T47D (cell line): Measurements from ENCODE around the gene MSX1.

Source experiments
- DNase-seq, 2 experiments: peaks; one replicate each; pipeline versions ENCODE4 v3.0.0 to v3.0.0-alpha.2; 2011 to 2012; ENCODE audit warnings: low read depth in 1 of 2, low spot score in 1 of 2
- JUND ChIP-seq: IDR thresholded peaks from 2 replicates; pipeline ENCODE4 v1.6.1; 2012; ENCODE audit warnings: low read depth
- in situ Hi-C: cut with HindIII; loops from 2 replicates; pipeline ENCODE4 v1.10.0; 2016; ENCODE audit warnings: low sequenced_read_pairs, low pct_unique_long_range_greater_than_20kb

The MSX1 gene

DNA sequence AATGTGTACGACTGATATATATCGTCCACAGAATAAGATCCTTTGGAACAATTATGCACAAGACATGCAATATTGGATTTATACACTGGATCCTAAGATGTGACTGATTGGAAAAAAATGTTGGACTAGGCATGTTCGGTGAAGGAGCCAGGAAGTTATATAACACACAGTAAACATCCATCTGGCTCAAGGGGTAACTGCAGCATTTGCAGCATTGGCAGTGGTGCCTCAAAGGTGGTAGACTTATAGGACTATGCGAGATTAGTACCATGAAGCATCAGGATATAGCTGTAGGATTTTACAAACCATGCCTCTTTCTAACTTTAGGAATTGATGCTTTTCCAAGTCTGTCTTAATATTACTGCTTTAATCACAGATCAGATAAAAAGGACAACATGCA lies 34.3 kb downstream of the MSX1 start:
- in situ Hi-C loops, result no loop called here
- no peak for DNase-seq

DNA sequence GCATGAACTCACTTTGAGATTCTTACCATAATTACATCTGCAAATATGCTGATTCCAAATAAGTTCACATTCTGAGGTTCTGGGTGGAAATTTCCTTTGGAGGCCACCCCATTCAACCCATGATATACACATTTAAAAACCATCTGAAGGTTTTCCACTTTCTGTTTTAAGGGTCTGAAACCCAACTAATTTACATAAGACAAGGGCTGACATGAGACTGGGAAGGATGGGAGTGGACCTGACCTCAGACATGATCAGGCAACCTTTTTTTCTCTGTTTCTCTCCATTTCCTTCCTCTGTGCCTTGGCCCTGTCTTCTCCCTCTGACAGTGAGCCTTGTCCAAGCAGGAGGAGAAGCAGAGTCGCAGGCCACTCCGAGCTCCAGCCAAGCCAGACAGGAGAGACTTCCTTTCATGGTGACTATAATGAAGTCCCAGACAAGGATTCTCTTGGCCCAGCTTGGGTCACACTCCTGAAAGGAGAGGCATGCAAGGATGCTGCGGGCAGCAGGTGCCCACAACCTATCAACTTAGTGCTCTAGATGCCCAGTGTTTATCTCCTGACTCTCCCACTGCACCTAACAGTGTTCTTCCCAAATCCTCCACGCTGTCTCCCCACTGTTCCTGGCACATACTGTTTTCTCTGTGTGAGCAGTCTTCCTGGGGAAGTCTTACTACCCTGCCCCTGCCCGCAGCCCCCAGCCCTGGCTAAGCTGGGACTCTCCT lies 39.9 kb downstream of the MSX1 start:
- DNase-seq, result no peak
- in situ Hi-C loops, result no loop called here
- TF ChIP-seq JUND, result no peak

More for the DNA sequence above, 34.3 kb downstream of the MSX1 start:
- TF ChIP-seq JUND, result no peak

DNA sequence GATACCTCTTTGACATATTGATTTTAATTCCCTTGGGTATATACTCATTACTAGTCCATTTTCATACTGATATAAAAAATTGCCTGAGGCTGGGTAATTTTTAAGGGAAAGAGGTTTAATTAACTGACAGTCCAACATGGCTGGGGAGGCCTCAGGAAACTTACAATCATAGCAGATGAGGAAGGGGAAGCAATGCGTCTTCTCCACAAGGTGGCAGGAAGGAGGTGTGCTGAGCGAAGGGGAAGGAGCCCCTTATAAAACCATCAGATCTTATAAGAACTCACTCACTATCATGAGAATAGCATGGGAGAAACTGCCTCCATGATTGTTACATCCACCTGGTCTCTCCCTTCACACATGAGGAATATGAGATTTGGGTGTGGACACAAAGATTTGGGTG lies 42.4 kb downstream of the MSX1 start:
- in situ Hi-C loops, result no loop called here

DNA sequence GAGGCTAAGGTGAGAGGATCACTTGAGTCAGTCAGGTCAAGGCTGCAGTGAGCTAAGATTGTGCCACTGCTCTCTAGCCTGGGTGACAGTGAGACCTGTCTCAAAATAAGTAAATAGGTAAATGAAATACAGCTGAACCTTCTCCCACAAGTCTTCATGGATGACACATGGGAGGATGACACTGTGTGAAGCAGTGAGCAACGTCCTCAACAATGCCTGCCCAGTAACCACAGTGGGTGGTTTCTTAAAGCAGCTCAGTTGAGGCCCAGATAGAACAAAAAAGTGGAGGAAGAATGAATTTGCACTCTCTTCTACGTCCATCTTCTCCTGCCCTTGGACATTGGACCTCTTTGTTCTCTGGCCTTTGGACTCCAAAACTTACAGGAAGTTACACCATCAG lies 52.7 kb downstream of the MSX1 start:
- in situ Hi-C loops, result no loop called here
- DNase-seq, result no peak
- no peak for TF ChIP-seq JUND

More for the DNA sequence above, 42.4 kb downstream of the MSX1 start:
- no peak for DNase-seq
- no peak for TF ChIP-seq JUND

DNA sequence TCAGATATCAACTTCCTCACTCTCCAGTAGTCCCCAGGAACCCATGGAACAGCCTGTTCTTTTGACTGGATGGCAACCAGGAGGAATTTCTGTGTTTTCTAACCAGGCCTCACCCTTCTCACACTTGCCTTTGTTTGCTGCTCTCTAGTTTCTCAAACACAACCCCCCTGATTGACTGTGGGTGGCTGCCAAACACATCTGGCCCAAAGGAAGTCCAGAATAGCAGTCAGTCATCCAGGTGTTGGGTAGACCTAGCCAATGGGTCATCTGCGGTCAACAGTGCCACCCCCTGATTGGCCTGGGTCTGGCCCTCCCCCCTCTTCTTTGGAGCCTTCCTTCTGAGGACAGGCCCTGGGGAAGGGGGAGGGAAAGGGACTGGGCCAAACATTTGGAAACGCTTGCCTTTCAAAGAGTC lies 53.7 kb downstream of the MSX1 start:
- DNase-seq, result no peak
- in situ Hi-C loops, result no loop called here
- TF ChIP-seq JUND, result no peak
